ENCODE results near the gene KCNJ5.

GRCh38 chr11:128841461-128842072 lies 49.6 kb upstream of the KCNJ5 start:
- no peak for TF ChIP-seq POLR2A (IDR thresholded peaks at IDR 0.05)
- TF ChIP-seq CTCF (IDR thresholded peaks at IDR 0.05), result no peak
